T follicular helper cell (primary cell): Measurements from ENCODE around the gene SP2.

Source experiments
- DNase-seq: peaks from one replicate; pipeline ENCODE4 v3.0.0-alpha.2; 2020; ENCODE audit warnings: low read depth

Gene SP2

GRCh38 chr17:47889734-47890529 is 6.1 kb upstream of the SP2 start:
- peak; percentile 86 for DNase-seq

- DNase-seq: no peak
Measured at GRCh38 chr17:47891545-47892088, 4.4 kb upstream of the SP2 start.

GRCh38 chr17:47894498-47895346 is 1.3 kb upstream of the SP2 start:
- DNase-seq: no peak

GRCh38 chr17:47895347-47895855 is 635 bp upstream of the SP2 start:
- DNase-seq: no peak

- DNase-seq: no peak
Measured at GRCh38 chr17:47896672-47897490, 845 bp downstream of the SP2 start.

- no peak for DNase-seq
Measured at GRCh38 chr17:47897561-47897960, 1.5 kb downstream of the SP2 start.

- DNase-seq: no peak
Measured at GRCh38 chr17:47898241-47898640, 2.2 kb downstream of the SP2 start.

GRCh38 chr17:47899643-47900042 is 3.6 kb downstream of the SP2 start:
- DNase-seq: no peak

GRCh38 chr17:47901423-47901822 is 5.4 kb downstream of the SP2 start:
- DNase-seq: no peak

- DNase-seq: no peak
Measured at GRCh38 chr17:47902039-47902744, 6.2 kb downstream of the SP2 start.

GRCh38 chr17:47905221-47905733 is 9.2 kb downstream of the SP2 start:
- DNase-seq: no peak

- no peak for DNase-seq
Measured at GRCh38 chr17:47906443-47906842, 10.4 kb downstream of the SP2 start.

- DNase-seq: no peak
Measured at GRCh38 chr17:47907932-47908562, 12.0 kb downstream of the SP2 start.

- no peak for DNase-seq
Measured at GRCh38 chr17:47913050-47913449, 17.0 kb downstream of the SP2 start.

GRCh38 chr17:47914306-47914948 is 18.4 kb downstream of the SP2 start:
- DNase-seq: no peak

GRCh38 chr17:47915776-47916398 is 19.9 kb downstream of the SP2 start:
- no peak for DNase-seq

GRCh38 chr17:47916489-47917208 is 20.6 kb downstream of the SP2 start:
- no peak for DNase-seq

- no peak for DNase-seq
Measured at GRCh38 chr17:47917581-47917980, 21.5 kb downstream of the SP2 start.

GRCh38 chr17:47918006-47918405 is 22.0 kb downstream of the SP2 start:
- DNase-seq: no peak
